Epithelial cell of esophagus (primary cell): ENCODE data around the gene TMEM127.

Experiments used
- DNase-seq: peaks from one replicate; pipeline ENCODE4 v3.0.0; 2010; ENCODE audit warnings: low read depth
- H3K4me3 ChIP-seq: 2 replicates; pipeline ENCODE4 v1.5.1; 2011; ENCODE audit warnings: mild to moderate bottlenecking, low read length, control low read depth
- TF ChIP-seq, protein P1 (sequence below): IDR thresholded peaks from 2 replicates; pipeline ENCODE4 v1.5.1; 2011; ENCODE audit warnings: low read depth, mild to moderate bottlenecking, low read length, control low read depth, inconsistent platforms; ENCODE audit not compliant: insufficient read depth; ENCODE audit errors: missing control alignments

TMEM127 gene

DNA sequence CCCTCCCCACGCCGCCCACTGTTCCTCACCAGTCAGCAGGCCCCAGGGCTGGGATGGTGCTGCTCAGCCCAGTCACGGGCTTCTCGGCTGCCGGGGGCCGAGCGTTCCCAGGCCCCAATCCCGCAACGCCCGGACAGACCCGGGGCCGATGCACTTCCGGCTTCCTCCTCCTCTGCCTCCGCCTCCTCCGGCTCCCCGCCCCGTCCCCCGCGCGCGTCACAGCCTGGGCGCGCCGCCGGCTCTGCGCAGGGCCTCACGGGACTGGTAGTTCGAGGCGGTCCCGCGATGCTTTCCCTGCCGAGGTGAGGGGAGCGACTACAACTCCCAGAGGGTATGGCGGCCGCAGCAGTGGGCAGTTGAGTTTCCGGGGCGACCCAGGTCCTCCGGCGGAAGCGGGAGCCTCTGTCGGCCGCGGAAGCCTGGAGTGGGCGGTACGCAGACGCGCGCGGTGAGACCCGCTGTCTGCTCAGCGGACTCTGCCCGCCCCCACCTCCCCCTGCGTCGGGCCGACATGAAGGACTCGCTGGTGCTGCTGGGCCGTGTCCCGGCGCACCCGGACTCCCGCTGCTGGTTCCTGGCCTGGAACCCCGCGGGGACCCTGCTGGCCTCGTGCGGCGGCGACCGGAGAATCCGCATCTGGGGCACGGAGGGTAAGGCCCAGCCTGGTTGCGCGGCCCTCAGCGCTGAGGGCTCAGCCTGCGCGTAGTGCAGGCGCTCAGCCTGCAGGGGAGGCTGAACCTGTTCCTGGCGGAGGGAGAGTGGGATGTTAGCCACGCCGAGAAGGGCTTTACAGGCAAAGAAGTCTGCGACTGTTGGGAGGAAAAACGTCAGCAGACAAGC is at the start of gene TMEM127, which contains the start of gene CIAO1:
Gene TMEM127 (minus strand): TSS at position 158 of the 840 bp plus-strand sequence. CDS start 616 bp downstream, outside the sequence.
Gene CIAO1 (plus strand): TSS at position 386 of the 840 bp plus-strand sequence. CDS start 126 bp downstream, at position 512.
- TF ChIP-seq, protein P1, sequence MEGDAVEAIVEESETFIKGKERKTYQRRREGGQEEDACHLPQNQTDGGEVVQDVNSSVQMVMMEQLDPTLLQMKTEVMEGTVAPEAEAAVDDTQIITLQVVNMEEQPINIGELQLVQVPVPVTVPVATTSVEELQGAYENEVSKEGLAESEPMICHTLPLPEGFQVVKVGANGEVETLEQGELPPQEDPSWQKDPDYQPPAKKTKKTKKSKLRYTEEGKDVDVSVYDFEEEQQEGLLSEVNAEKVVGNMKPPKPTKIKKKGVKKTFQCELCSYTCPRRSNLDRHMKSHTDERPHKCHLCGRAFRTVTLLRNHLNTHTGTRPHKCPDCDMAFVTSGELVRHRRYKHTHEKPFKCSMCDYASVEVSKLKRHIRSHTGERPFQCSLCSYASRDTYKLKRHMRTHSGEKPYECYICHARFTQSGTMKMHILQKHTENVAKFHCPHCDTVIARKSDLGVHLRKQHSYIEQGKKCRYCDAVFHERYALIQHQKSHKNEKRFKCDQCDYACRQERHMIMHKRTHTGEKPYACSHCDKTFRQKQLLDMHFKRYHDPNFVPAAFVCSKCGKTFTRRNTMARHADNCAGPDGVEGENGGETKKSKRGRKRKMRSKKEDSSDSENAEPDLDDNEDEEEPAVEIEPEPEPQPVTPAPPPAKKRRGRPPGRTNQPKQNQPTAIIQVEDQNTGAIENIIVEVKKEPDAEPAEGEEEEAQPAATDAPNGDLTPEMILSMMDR, result peak; percentile 44
- peak within 1 kb of the TSS; percentile 90 for H3K4me3 ChIP-seq
- peak; percentile 99 for DNase-seq

DNA sequence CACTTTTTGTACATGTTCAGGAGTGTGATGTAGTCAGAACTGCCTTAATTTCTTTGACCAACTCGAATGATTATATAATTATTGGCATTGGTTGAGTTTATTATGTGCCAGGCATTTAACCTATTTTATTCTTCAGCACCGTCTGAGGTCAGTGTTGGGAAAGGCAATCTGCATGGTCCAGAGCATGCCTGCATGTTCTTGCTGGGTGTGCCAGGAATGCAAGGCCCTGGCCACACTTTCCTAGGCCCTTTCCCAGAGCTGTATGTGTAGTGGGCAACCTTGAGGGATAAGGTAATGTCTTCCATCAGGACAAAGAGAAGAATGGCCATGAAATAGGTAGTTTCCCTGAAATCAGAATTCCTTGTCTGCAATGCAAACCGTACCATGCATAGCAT is 49.2 kb upstream of the TMEM127 start:
- TF ChIP-seq, protein P1, result no peak
- no peak for DNase-seq
- H3K4me3 ChIP-seq, result no peak overlapping the region

- DNase-seq, result no peak
- no peak overlapping the region for H3K4me3 ChIP-seq
- TF ChIP-seq, protein P1, result no peak
Observed at GRCh38 chr2:96308248-96308647, 42.5 kb upstream of the TMEM127 start.

DNA sequence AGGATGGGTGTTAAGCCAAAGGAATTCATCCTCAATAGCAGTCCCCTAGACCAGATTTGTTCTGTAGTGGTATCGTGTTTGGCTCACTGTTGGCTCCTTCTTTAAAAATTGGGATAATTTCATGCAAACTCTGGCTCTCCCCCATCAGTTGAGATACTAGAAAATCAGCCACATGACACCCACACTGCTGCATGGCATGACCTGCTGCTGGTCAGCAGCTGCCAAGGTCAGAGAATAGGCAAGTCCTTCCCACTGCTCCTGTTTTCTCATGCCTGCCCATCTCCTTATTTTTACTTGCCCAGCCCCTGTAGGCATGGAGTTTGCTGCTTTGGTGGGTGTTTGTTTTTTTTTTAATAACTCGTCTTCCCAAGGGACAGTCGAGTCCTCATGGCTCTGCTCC is 40.6 kb upstream of the TMEM127 start:
- H3K4me3 ChIP-seq, result peak overlapping the region; percentile 100
- DNase-seq, result no peak
- TF ChIP-seq, protein P1, result no peak

DNA sequence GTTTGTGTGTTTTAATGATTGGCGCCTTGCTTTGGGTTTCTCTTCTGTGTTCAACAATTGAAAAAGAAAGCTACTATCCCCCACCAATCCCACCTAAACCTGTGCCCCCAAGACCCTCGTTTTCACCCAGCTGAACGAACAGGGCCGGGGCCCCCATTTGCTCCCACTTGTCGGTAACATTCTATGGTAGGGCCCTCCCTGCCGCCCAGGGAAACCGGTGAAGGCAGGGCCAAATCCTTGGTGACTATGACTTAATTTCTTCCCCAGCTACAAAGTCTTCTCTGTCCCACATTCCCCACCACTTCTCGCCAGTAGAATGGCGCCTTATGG is 40.1 kb upstream of the TMEM127 start:
- DNase-seq, result no peak

GRCh38 chr2:96305091-96305978 is 39.5 kb upstream of the TMEM127 start, which contains the start of gene SNRNP200:
Gene SNRNP200, minus strand, starts transcription at chr2:96305546. Its CDS starts 109 bp downstream, at chr2:96305437.
- DNase-seq, result peak; percentile 87
- H3K4me3 ChIP-seq, result peak within 1 kb of the TSS; percentile 100
- TF ChIP-seq, protein P1, result no peak

More for the DNA sequence above, 40.1 kb upstream of the TMEM127 start:
- TF ChIP-seq, protein P1, result no peak
- peak overlapping the region; percentile 100 for H3K4me3 ChIP-seq
